BLaER1 (cell line): ENCODE measurements around the gene ZMYND19.
A peak's percentile ranks its signal among the peaks of the same experiment; 100 is the strongest.
"Not testable (repeated sequence)": the region's sequence is repeated elsewhere in the genome, so short reads cannot be mapped to it uniquely, and the experiment has no call there.

Experiments
- H3K27ac ChIP-seq: shearing (Covaris generic); formaldehyde crosslinking; 2 replicates; pipeline ENCODE4 v1.8.1; 2022
- H3K27me3 ChIP-seq: shearing (Covaris generic); formaldehyde crosslinking; 2 replicates; pipeline ENCODE4 v1.8.1; 2022
- H3K36me3 ChIP-seq: shearing (Covaris generic); formaldehyde crosslinking; 2 replicates; pipeline ENCODE4 v1.8.1; 2022
- H3K4me1 ChIP-seq: shearing (Covaris generic); formaldehyde crosslinking; 2 replicates; pipeline ENCODE4 v1.8.1; 2022
- H3K4me2 ChIP-seq: shearing (Covaris generic); formaldehyde crosslinking; 2 replicates; pipeline ENCODE4 v1.8.1; 2022
- H3K4me3 ChIP-seq: shearing (Covaris generic); formaldehyde crosslinking; 2 replicates; pipeline ENCODE4 v1.8.1; 2022
- H3K9ac ChIP-seq: shearing (Covaris generic); formaldehyde crosslinking; 2 replicates; pipeline ENCODE4 v1.8.1; 2022
- H3K9me3 ChIP-seq: shearing (Covaris generic); formaldehyde crosslinking; 2 replicates; pipeline ENCODE4 v1.8.1; 2022
- H4K20me1 ChIP-seq: shearing (Covaris generic); formaldehyde crosslinking; 2 replicates; pipeline ENCODE4 v1.8.1; 2022
- Cebpa-rat ChIP-seq: shearing (Covaris generic); IDR thresholded peaks from 2 replicates; pipeline ENCODE4 v1.8.1; 2022

The ZMYND19 gene

GRCh38 chr9:137535120-137535428, 55.2 kb downstream of the ZMYND19 start:
- Histone ChIP-seq H3K4me3 (peak overlapping the region; percentile 39; the same call in 1 of the 2 replicates), H3K9me3 (peaks cover 73% of the 10 kb centered on the region), H4K20me1 (no peaks in the 10 kb centered on the region), H3K36me3 (peaks cover 44% of the 10 kb centered on the region), H3K4me1 (peaks cover 80% of the 10 kb centered on the region), H3K4me2 (no peak overlapping the region), H3K27ac (no peak overlapping the region), H3K27me3 (no peaks in the 10 kb centered on the region), H3K9ac (no peak overlapping the region)
- no peak for TF ChIP-seq Cebpa-rat

GRCh38 chr9:137534256-137535119, 55.8 kb downstream of the ZMYND19 start:
- peak overlapping the region; percentile 39; the same call in 1 of the 2 replicates for H3K4me3 ChIP-seq
- H3K27ac ChIP-seq, result no peak overlapping the region
- no peak overlapping the region for H3K9ac ChIP-seq
- H3K4me1 ChIP-seq, result peaks cover 80% of the 10 kb centered on the region
- TF ChIP-seq Cebpa-rat, result no peak
- H3K36me3 ChIP-seq, result peaks cover 41% of the 10 kb centered on the region
- no peaks in the 10 kb centered on the region for H4K20me1 ChIP-seq
- H3K9me3 ChIP-seq, result peaks cover 72% of the 10 kb centered on the region
- H3K4me2 ChIP-seq, result no peak overlapping the region
- H3K27me3 ChIP-seq, result no peaks in the 10 kb centered on the region

- Histone ChIP-seq H3K4me1 (peaks cover 80% of the 10 kb centered on the region), H3K36me3 (peaks cover 26% of the 10 kb centered on the region), H3K9me3 (peaks cover 57% of the 10 kb centered on the region), H3K4me2 (peak overlapping the region; percentile 65), H3K4me3 (0 out of 2 replicates have a peak overlapping the region, but pooled peaks have one; percentile 39)
- not testable (repeated sequence) for H3K27me3 ChIP-seq, H4K20me1 ChIP-seq, H3K27ac ChIP-seq, H3K9ac ChIP-seq
Observed at GRCh38 chr9:137532891-137533468, 57.3 kb downstream of the ZMYND19 start.
